Omental fat pad (tissue), 4 donors: ENCODE measurements around the gene CCDC137. TPM values are rescaled to one million over a fixed set of nuclear protein-coding genes. Genes with fewer than 3 reads are reported as not detected.

Experiments
- ATAC-seq: fragments of 150-250 bp; one replicate; pipeline ENCODE4 v1.9.1; 2016; ENCODE audit warnings: mild to moderate bottlenecking, moderate library complexity; ENCODE audit not compliant: low FRiP score
- DNase-seq: peaks from one replicate; pipeline ENCODE4 v3.0.0-alpha.2; 2019; ENCODE audit warnings: low spot score
- total RNA-seq, 4 donors: library from RNA; depleted of rRNA; stranded (reverse); fragments of >200 nt; gene quantifications; one replicate each; pipeline ENCODE4 v1.1.0, GENCODE V29; 2016
- TF ChIP-seq, protein P1 (sequence below), 3 donors: fragments of 450-650 bp; IDR thresholded peaks; one replicate each; pipeline ENCODE4 v1.5.1; 2016 to 2017; ENCODE audit warnings: antibody characterized with exemption in 3 of 3, mild to moderate bottlenecking in 3 of 3, moderate library complexity in 2 of 3

CCDC137 gene
- total RNA-seq, 4 donors from 2014 or later = 6.8 to 15.6 (median 9.4) TPM

DNA sequence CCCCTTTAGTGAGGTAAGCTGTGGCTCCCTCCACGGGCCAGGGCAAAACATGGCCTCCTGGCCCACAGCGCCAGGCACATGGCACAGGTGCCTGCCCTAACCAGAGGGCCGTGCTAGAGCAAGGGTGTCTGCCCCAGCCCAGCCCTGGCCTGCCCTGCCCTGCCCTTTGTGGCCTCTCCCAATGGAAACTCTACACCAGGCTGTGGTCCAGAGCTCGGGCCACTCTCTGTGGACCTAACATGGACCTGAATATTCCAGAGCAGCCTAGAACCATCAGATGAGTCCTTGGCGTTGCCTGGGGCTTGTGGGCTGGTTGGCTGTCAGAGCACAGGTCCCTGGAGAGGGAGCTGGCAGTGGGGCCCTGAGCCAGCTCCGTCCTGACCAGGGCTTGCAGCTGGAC lies 28.7 kb downstream of the CCDC137 start:
- DNase-seq (no peak), ATAC-seq (no peak)
- TF ChIP-seq, protein P1, sequence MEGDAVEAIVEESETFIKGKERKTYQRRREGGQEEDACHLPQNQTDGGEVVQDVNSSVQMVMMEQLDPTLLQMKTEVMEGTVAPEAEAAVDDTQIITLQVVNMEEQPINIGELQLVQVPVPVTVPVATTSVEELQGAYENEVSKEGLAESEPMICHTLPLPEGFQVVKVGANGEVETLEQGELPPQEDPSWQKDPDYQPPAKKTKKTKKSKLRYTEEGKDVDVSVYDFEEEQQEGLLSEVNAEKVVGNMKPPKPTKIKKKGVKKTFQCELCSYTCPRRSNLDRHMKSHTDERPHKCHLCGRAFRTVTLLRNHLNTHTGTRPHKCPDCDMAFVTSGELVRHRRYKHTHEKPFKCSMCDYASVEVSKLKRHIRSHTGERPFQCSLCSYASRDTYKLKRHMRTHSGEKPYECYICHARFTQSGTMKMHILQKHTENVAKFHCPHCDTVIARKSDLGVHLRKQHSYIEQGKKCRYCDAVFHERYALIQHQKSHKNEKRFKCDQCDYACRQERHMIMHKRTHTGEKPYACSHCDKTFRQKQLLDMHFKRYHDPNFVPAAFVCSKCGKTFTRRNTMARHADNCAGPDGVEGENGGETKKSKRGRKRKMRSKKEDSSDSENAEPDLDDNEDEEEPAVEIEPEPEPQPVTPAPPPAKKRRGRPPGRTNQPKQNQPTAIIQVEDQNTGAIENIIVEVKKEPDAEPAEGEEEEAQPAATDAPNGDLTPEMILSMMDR (IDR thresholded peaks at IDR 0.05) = no peak

GRCh38 chr17:81695801-81696200 lies 29.3 kb downstream of the CCDC137 start:
- no peak for ATAC-seq
- no peak for DNase-seq
- TF ChIP-seq, protein P1 (IDR thresholded peaks at IDR 0.05) = no peak

DNA sequence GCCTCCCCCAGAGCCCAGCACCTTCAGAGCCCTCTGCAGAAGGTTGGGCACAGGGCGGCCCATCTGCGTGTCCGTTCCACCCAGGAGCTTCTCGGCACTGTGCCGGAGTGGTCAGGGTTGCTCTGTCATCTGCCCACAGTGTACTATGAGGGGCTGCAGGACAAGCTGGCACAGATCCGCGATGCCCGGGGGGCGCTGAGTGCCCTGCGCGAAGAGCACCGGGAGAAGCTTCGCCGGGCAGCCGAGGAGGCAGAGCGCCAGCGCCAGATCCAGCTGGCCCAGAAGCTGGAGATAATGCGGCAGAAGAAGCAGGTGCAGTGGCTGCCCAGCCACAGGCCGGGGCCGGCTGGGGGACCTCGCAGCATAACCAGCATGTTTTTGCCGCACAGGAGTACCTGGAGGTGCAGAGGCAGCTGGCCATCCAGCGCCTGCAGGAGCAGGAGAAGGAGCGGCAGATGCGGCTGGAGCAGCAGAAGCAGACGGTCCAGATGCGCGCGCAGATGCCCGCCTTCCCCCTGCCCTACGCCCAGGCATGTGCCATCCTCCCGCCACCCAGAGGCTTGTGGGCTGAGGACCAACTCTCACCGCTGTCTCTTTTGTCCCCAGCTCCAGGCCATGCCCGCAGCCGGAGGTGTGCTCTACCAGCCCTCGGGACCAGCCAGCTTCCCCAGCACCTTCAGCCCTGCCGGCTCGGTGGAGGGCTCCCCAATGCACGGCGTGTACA lies 29.8 kb downstream of the CCDC137 start:
- ATAC-seq = no peak
- TF ChIP-seq, protein P1 (IDR thresholded peaks at IDR 0.05) = no peak
- DNase-seq = no peak

- DNase-seq (no peak), ATAC-seq (no peak)
- TF ChIP-seq, protein P1 (IDR thresholded peaks at IDR 0.05) = no peak
Observed at GRCh38 chr17:81697261-81698044, 30.9 kb downstream of the CCDC137 start.

- no peak for ATAC-seq
- TF ChIP-seq, protein P1 (IDR thresholded peaks at IDR 0.05) = no peak
- DNase-seq = no peak
Observed at GRCh38 chr17:81700353-81701287, 34.1 kb downstream of the CCDC137 start.

GRCh38 chr17:81701288-81702071 lies 34.9 kb downstream of the CCDC137 start:
- TF ChIP-seq, protein P1 (IDR thresholded peaks at IDR 0.05) = no peak

More at GRCh38 chr17:81701288-81702071, 34.9 kb downstream of the CCDC137 start:
- DNase-seq = no peak
- ATAC-seq = no peak
